ENCODE data around the gene PTPN1.
"Not testable (repeated sequence)": the region's sequence is repeated elsewhere in the genome, so short reads cannot be mapped to it uniquely, and the experiment has no call there.

Gene PTPN1

GRCh38 chr20:50594591-50595432, 84.6 kb downstream of the PTPN1 start:
- no peak for DNase-seq

GRCh38 chr20:50595433-50595895, 85.3 kb downstream of the PTPN1 start:
- DNase-seq = no peak

GRCh38 chr20:50595988-50596693, 86.0 kb downstream of the PTPN1 start:
- no peak for DNase-seq

- DNase-seq = no peak
Observed at GRCh38 chr20:50596694-50597021, 86.5 kb downstream of the PTPN1 start.

GRCh38 chr20:50597406-50597969, 87.3 kb downstream of the PTPN1 start:
- no peak for DNase-seq

GRCh38 chr20:50598074-50598473, 87.9 kb downstream of the PTPN1 start:
- no peak for DNase-seq

GRCh38 chr20:50598768-50599167, 88.6 kb downstream of the PTPN1 start:
- DNase-seq = not testable (repeated sequence)

GRCh38 chr20:50600281-50600895, 90.2 kb downstream of the PTPN1 start:
- no peak for DNase-seq

GRCh38 chr20:50601511-50602431, 91.6 kb downstream of the PTPN1 start:
- DNase-seq = no peak

GRCh38 chr20:50602432-50603088, 92.4 kb downstream of the PTPN1 start:
- no peak for DNase-seq

- DNase-seq = no peak
Observed at GRCh38 chr20:50604451-50604850, 94.3 kb downstream of the PTPN1 start.

GRCh38 chr20:50605136-50605535, 95.0 kb downstream of the PTPN1 start:
- DNase-seq = no peak

- no peak for DNase-seq
Observed at GRCh38 chr20:50607436-50607835, 97.3 kb downstream of the PTPN1 start.

- DNase-seq = no peak
Observed at GRCh38 chr20:50607850-50608749, 97.9 kb downstream of the PTPN1 start.

GRCh38 chr20:50608750-50609104, 98.5 kb downstream of the PTPN1 start:
- DNase-seq = no peak

- no peak for DNase-seq
Observed at GRCh38 chr20:50609438-50609989, 99.3 kb downstream of the PTPN1 start.

GRCh38 chr20:50610212-50610718, 100.1 kb downstream of the PTPN1 start:
- DNase-seq = no peak

GRCh38 chr20:50611128-50611810, 101.1 kb downstream of the PTPN1 start:
- no peak for DNase-seq

- no peak for DNase-seq
Observed at GRCh38 chr20:50613438-50614169, 103.4 kb downstream of the PTPN1 start.
